Memory B cell (primary cell): ENCODE data around the gene UGGT2.
"Not testable (repeated sequence)": the region's sequence is repeated elsewhere in the genome, so short reads cannot be mapped to it uniquely, and the experiment has no call there.

Experiments
- ATAC-seq: fragments of 150-1000 bp; cut with Tn5 transposase; 2 replicates; pipeline ENCODE4 v1.10.0; 2021; ENCODE audit warnings: low read depth, mild to moderate bottlenecking, moderate library complexity
- DNase-seq, 2 donors: peaks; one replicate each; pipeline ENCODE4 v3.0.0; 2022; ENCODE audit warnings: low spot score in 2 of 2
- H3K27ac Mint-ChIP-seq: one replicate; pipeline ENCODE4 v1.8.0; 2022; ENCODE audit warnings: mild to moderate bottlenecking, moderate library complexity, mixed read lengths
- H3K27me3 Mint-ChIP-seq: one replicate; pipeline ENCODE4 v1.8.0; 2022; ENCODE audit warnings: mixed read lengths
- H3K36me3 Mint-ChIP-seq: one replicate; pipeline ENCODE4 v1.8.0; 2022; ENCODE audit warnings: mild to moderate bottlenecking, mixed read lengths
- H3K4me1 Mint-ChIP-seq: one replicate; pipeline ENCODE4 v1.8.0; 2022; ENCODE audit warnings: mixed read lengths
- H3K4me3 Mint-ChIP-seq: one replicate; pipeline ENCODE4 v1.8.0; 2022; ENCODE audit warnings: mild to moderate bottlenecking, moderate library complexity, mixed read lengths
- H3K9me3 Mint-ChIP-seq: one replicate; pipeline ENCODE4 v1.8.0; 2022; ENCODE audit warnings: mixed read lengths

UGGT2 gene

GRCh38 chr13:95781940-95782339, 271.3 kb downstream of the UGGT2 start:
- H3K4me1 Mint-ChIP-seq, ATAC-seq, H3K9me3 Mint-ChIP-seq, H3K27me3 Mint-ChIP-seq, DNase-seq, H3K27ac Mint-ChIP-seq, H3K4me3 Mint-ChIP-seq: not testable (repeated sequence)
- peaks cover 21% of the 10 kb centered on the region for H3K36me3 Mint-ChIP-seq

GRCh38 chr13:95781016-95781415, 272.2 kb downstream of the UGGT2 start:
- Mint-ChIP-seq H3K4me3 (no peak overlapping the region), H3K27ac (no peak overlapping the region), H3K27me3 (no peaks in the 10 kb centered on the region), H3K9me3 (no peaks in the 10 kb centered on the region), H3K36me3 (peaks cover 19% of the 10 kb centered on the region), H3K4me1 (peaks cover 2% of the 10 kb centered on the region)
- DNase-seq (no peak), ATAC-seq (no peak)

GRCh38 chr13:95779522-95779921, 273.7 kb downstream of the UGGT2 start:
- Mint-ChIP-seq H3K27ac (no peak overlapping the region), H3K9me3 (no peaks in the 10 kb centered on the region), H3K36me3 (peaks cover 19% of the 10 kb centered on the region), H3K4me3 (no peak overlapping the region), H3K4me1 (peaks cover 2% of the 10 kb centered on the region), H3K27me3 (no peaks in the 10 kb centered on the region)
- ATAC-seq (no peak), DNase-seq (no peak)

- Mint-ChIP-seq H3K9me3 (no peaks in the 10 kb centered on the region), H3K4me1 (peaks cover 2% of the 10 kb centered on the region), H3K27me3 (no peaks in the 10 kb centered on the region), H3K27ac (no peak overlapping the region), H3K4me3 (no peak overlapping the region), H3K36me3 (peaks cover 33% of the 10 kb centered on the region)
- no peak for ATAC-seq
- no peak for DNase-seq
Observed at GRCh38 chr13:95771905-95772304, 281.3 kb downstream of the UGGT2 start.

GRCh38 chr13:95763601-95764000, 289.6 kb downstream of the UGGT2 start:
- ATAC-seq: no peak
- H3K9me3 Mint-ChIP-seq: no peaks in the 10 kb centered on the region

GRCh38 chr13:95762626-95763025, 290.6 kb downstream of the UGGT2 start:
- H3K9me3 Mint-ChIP-seq, H3K27me3 Mint-ChIP-seq, H3K4me1 Mint-ChIP-seq, ATAC-seq, H3K27ac Mint-ChIP-seq, H3K4me3 Mint-ChIP-seq, DNase-seq: not testable (repeated sequence)
- peaks cover 30% of the 10 kb centered on the region for H3K36me3 Mint-ChIP-seq

More at GRCh38 chr13:95763601-95764000, 289.6 kb downstream of the UGGT2 start:
- Mint-ChIP-seq H3K27ac (no peak overlapping the region), H3K27me3 (no peaks in the 10 kb centered on the region), H3K36me3 (peaks cover 28% of the 10 kb centered on the region), H3K4me3 (no peak overlapping the region), H3K4me1 (no peaks in the 10 kb centered on the region)
- DNase-seq: no peak

GRCh38 chr13:95756072-95756471, 297.1 kb downstream of the UGGT2 start:
- H3K9me3 Mint-ChIP-seq: no peaks in the 10 kb centered on the region
- H3K36me3 Mint-ChIP-seq: peaks cover 15% of the 10 kb centered on the region
- ATAC-seq (no peak), DNase-seq (no peak)
- no peaks in the 10 kb centered on the region for H3K27me3 Mint-ChIP-seq
- peaks cover 6% of the 10 kb centered on the region for H3K4me1 Mint-ChIP-seq
- H3K4me3 Mint-ChIP-seq: no peak overlapping the region
- H3K27ac Mint-ChIP-seq: no peak overlapping the region

- ATAC-seq (no peak), DNase-seq (no peak)
- H3K4me1 Mint-ChIP-seq: peaks cover 6% of the 10 kb centered on the region
- H3K27me3 Mint-ChIP-seq: no peaks in the 10 kb centered on the region
- H3K4me3 Mint-ChIP-seq: no peak overlapping the region
- H3K9me3 Mint-ChIP-seq: no peaks in the 10 kb centered on the region
- H3K36me3 Mint-ChIP-seq: peaks cover 15% of the 10 kb centered on the region
- H3K27ac Mint-ChIP-seq: no peak overlapping the region
Observed at GRCh38 chr13:95754069-95754468, 299.1 kb downstream of the UGGT2 start.

- H3K9me3 Mint-ChIP-seq: no peaks in the 10 kb centered on the region
- H3K36me3 Mint-ChIP-seq: peaks cover 14% of the 10 kb centered on the region
- ATAC-seq (no peak), DNase-seq (no peak)
- no peak overlapping the region for H3K4me3 Mint-ChIP-seq
- no peak overlapping the region for H3K27ac Mint-ChIP-seq
- peaks cover 6% of the 10 kb centered on the region for H3K4me1 Mint-ChIP-seq
- no peaks in the 10 kb centered on the region for H3K27me3 Mint-ChIP-seq
Observed at GRCh38 chr13:95752677-95753076, 300.5 kb downstream of the UGGT2 start.
